HepG2 (cell line): ENCODE results near the gene IGSF8. TPM values are rescaled to one million over a fixed set of nuclear protein-coding genes. Genes with fewer than 3 reads are reported as not detected.

Experiments
- ARHGAP35 ChIP-seq: sonication (generic); formaldehyde crosslinking; IDR thresholded peaks from 2 replicates; pipeline ENCODE4 v1.9.0; 2022; ENCODE audit warnings: mild to moderate bottlenecking, inconsistent platforms, moderate library complexity, missing genetic modification reagents, borderline replicate concordance
- CCAR2 ChIP-seq: fragments of 200-400 bp; formaldehyde crosslinking; optimal IDR thresholded peaks from 2 replicates; pipeline ENCODE3; 2018; ENCODE audit warnings: low read depth, mild to moderate bottlenecking, low read length, moderate library complexity
- IKZF4 ChIP-seq: sonication (generic); formaldehyde crosslinking; IDR thresholded peaks from 2 replicates; pipeline ENCODE4 v1.5.1; 2020; ENCODE audit warnings: borderline replicate concordance, mild to moderate bottlenecking, low read depth, missing genetic modification reagents; ENCODE audit errors: not compliant biosample characterization
- ISL2 ChIP-seq: sonication (generic); formaldehyde crosslinking; IDR thresholded peaks from 2 replicates; pipeline ENCODE4 v1.5.0; 2020; ENCODE audit warnings: missing genetic modification reagents
- KLF13 ChIP-seq: sonication (generic); formaldehyde crosslinking; IDR thresholded peaks from 2 replicates; pipeline ENCODE4 v1.4.0; 2020; ENCODE audit warnings: mild to moderate bottlenecking, missing genetic modification reagents
- KMT2B ChIP-seq: IDR thresholded peaks from 2 replicates; pipeline ENCODE4 v1.6.1; 2016; ENCODE audit warnings: missing genetic modification reagents, missing compliant biosample characterization
- MAFG ChIP-seq: sonication (generic); formaldehyde crosslinking; IDR thresholded peaks from 2 replicates; pipeline ENCODE4 v1.5.1; 2020; ENCODE audit warnings: mild to moderate bottlenecking, missing genetic modification reagents
- NBN ChIP-seq: fragments of 450-650 bp; conservative IDR thresholded peaks from 2 replicates; pipeline ENCODE4 v1.6.1; 2017
- NRL ChIP-seq: sonication (generic); formaldehyde crosslinking; IDR thresholded peaks from 2 replicates; pipeline ENCODE4 v1.5.0; 2020; ENCODE audit warnings: missing genetic modification reagents, mild to moderate bottlenecking, moderate library complexity, borderline replicate concordance
- PHF5A ChIP-seq: IDR thresholded peaks from one replicate; pipeline ENCODE4 v1.6.1; 2018; ENCODE audit warnings: low read depth, missing genetic modification reagents; ENCODE audit not compliant: unreplicated experiment
- RBAK ChIP-seq: sonication (generic); formaldehyde crosslinking; IDR thresholded peaks from 2 replicates; pipeline ENCODE4 v1.5.1; 2020; ENCODE audit warnings: mild to moderate bottlenecking, missing genetic modification reagents
- ZC3H13 ChIP-seq: sonication (generic); formaldehyde crosslinking; IDR thresholded peaks from 2 replicates; pipeline ENCODE4 v1.8.1; 2023; ENCODE audit warnings: mild to moderate bottlenecking, missing genetic modification reagents, moderate library complexity
- ZNF484 ChIP-seq: sonication (generic); formaldehyde crosslinking; IDR thresholded peaks from 2 replicates; pipeline ENCODE4 v1.5.1; 2020; ENCODE audit warnings: mild to moderate bottlenecking, low read depth, missing genetic modification reagents, borderline replicate concordance
- ZNF569 ChIP-seq: sonication (generic); formaldehyde crosslinking; IDR thresholded peaks from 2 replicates; pipeline ENCODE4 v1.5.0; 2020; ENCODE audit warnings: mild to moderate bottlenecking, missing genetic modification reagents, moderate library complexity, borderline replicate concordance
- polyA plus RNA-seq, 8 experiments: library from polyadenylated mRNA; depleted of rRNA in 3 of 8; stranded (reverse) in 7 of 8; unstranded in 1 of 8; fragments of >200 nt; fragmentation: Illumina TruSeq in 4 of 8; extraction: Trizol in 4 of 8; gene quantifications; 2 replicates each; pipeline versions ENCODE4 v1.2.1 to v1.2.3, GENCODE V29; 2011 to 2016; ENCODE audit warnings: low read depth in 4 of 8, missing spikeins in 1 of 8, mixed read lengths in 1 of 8; ENCODE audit not compliant: insufficient read depth in 1 of 8
- total RNA-seq, 5 experiments: library from RNA; depleted of rRNA; stranded (reverse); fragments of >200 nt; fragmentation: Illumina TruSeq; extraction: Trizol; gene quantifications; 2 replicates each; pipeline ENCODE4 v1.2.3, GENCODE V29; 2016; ENCODE audit warnings: low read depth in 1 of 5
- TF ChIP-seq, protein P1 (sequence below): sonication (generic); formaldehyde crosslinking; IDR thresholded peaks from 2 replicates; pipeline ENCODE4 v1.4.0; 2020; ENCODE audit warnings: mild to moderate bottlenecking, missing genetic modification reagents
- TF ChIP-seq, protein P2 (sequence below): sonication (generic); formaldehyde crosslinking; IDR thresholded peaks from 2 replicates; pipeline ENCODE4 v1.4.0; 2020; ENCODE audit warnings: missing genetic modification reagents, borderline replicate concordance
- TF ChIP-seq, protein P3 (sequence below), 2 experiments: sonication (generic) in 1 of 2; formaldehyde crosslinking in 1 of 2; IDR thresholded peaks; 2 replicates each; pipeline versions ENCODE4 v1.5.1 to v1.6.1; 2011 to 2020; ENCODE audit warnings: borderline replicate concordance in 1 of 2, low read depth in 1 of 2, low read length in 1 of 2, mild to moderate bottlenecking in 1 of 2, missing genetic modification reagents in 1 of 2, moderate library complexity in 1 of 2

IGSF8 gene
- total and polyA plus RNA-seq, 2 of the 13 experiments (the other 11 are each of a cell fraction or from before 2014, with no cell fraction given) = 24.0 to 41.0 TPM

DNA sequence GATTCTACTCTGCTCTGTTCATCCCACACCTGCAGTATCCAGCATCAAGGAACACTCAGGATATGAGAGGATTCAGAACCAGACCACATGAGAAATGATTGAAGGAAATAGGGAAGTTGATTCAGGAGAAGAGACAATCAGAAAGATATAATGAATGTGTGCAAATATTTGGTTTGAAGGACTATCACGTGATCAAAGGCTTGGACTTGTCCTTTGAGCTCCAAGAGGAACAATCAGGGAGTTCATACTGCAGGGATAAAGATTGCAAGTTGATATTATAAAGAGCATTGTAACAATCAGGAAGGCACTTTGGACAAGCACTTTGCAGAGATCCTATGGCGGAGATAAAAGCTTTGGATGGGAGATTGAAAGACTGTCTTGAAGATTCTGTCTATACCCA is 52.8 kb downstream of the IGSF8 start (continued):
- TF ChIP-seq, protein P1, sequence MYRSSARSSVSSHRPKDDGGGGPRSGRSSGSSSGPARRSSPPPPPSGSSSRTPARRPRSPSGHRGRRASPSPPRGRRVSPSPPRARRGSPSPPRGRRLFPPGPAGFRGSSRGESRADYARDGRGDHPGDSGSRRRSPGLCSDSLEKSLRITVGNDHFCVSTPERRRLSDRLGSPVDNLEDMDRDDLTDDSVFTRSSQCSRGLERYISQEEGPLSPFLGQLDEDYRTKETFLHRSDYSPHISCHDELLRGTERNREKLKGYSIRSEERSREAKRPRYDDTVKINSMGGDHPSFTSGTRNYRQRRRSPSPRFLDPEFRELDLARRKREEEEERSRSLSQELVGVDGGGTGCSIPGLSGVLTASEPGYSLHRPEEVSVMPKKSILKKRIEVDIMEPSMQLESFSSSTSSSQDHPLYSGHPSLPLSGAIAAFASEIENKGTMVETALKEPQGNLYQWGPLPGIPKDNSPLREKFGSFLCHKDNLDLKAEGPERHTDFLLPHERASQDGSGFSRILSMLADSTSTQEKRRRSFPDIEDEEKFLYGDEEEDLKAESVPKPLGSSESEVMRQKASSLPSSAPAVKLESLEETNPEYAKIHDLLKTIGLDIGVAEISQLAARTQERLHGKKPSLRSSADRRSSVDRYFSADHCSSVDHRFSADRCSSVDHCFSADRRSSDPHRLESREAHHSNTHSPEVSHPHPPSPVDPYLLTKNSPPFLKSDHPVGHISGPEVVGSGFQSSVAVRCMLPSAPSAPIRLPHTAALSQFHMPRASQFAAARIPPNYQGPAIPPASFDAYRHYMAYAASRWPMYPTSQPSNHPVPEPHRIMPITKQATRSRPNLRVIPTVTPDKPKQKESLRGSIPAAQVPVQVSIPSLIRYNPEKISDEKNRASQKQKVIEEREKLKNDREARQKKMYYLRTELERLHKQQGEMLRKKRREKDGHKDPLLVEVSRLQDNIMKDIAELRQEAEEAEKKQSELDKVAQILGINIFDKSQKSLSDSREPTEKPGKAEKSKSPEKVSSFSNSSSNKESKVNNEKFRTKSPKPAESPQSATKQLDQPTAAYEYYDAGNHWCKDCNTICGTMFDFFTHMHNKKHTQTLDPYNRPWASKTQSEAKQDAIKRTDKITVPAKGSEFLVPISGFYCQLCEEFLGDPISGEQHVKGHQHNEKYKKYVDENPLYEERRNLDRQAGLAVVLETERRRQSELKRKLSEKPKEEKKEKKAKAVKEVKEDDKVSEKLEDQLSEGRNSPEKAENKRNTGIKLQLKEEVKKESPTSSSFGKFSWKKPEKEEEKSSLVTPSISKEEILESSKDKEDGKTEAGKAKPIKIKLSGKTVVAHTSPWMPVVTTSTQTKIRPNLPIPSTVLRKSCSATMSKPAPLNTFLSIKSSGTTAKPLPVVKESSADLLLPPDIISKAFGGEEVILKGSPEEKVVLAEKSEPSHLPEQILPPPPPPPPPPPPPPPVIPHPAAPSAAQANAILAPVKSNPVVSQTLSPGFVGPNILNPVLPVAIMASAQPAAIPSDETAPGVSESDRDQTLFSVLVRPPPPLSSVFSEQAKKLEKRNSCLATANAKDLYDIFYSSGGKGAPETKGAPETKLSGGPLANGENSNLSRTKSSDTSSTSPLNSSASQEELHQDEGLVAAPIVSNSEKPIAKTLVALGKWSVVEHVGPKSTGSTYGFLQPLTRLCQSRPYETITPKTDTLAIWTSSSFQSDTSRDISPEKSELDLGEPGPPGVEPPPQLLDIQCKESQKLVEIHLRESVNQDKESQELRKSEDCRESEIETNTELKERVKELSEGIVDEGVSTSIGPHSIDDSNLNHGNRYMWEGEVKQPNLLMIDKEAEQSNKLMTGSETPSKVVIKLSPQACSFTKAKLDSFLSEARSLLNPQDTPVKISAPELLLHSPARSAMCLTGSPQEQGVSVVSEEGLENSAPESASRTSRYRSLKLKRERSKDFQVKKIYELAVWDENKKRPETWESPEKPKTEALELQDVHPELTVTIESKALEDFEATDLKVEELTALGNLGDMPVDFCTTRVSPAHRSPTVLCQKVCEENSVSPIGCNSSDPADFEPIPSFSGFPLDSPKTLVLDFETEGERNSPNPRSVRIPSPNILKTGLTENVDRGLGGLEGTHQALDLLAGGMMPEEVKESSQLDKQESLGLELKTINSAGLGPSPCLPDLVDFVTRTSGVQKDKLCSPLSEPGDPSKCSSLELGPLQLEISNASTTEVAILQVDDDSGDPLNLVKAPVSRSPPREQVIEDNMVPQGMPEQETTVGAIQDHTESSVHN (CRISPR knock-in tag) = no peak
- TF ChIP-seq, protein P2, sequence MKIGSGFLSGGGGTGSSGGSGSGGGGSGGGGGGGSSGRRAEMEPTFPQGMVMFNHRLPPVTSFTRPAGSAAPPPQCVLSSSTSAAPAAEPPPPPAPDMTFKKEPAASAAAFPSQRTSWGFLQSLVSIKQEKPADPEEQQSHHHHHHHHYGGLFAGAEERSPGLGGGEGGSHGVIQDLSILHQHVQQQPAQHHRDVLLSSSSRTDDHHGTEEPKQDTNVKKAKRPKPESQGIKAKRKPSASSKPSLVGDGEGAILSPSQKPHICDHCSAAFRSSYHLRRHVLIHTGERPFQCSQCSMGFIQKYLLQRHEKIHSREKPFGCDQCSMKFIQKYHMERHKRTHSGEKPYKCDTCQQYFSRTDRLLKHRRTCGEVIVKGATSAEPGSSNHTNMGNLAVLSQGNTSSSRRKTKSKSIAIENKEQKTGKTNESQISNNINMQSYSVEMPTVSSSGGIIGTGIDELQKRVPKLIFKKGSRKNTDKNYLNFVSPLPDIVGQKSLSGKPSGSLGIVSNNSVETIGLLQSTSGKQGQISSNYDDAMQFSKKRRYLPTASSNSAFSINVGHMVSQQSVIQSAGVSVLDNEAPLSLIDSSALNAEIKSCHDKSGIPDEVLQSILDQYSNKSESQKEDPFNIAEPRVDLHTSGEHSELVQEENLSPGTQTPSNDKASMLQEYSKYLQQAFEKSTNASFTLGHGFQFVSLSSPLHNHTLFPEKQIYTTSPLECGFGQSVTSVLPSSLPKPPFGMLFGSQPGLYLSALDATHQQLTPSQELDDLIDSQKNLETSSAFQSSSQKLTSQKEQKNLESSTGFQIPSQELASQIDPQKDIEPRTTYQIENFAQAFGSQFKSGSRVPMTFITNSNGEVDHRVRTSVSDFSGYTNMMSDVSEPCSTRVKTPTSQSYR (CRISPR knock-in tag) = no peak
- no peak for TF ChIP-seq RBAK
- TF ChIP-seq ZNF484 = no peak
- TF ChIP-seq KLF13 = no peak
- no peak for TF ChIP-seq IKZF4 (CRISPR knock-in tag)
- TF ChIP-seq MAFG (CRISPR knock-in tag) = no peak
- TF ChIP-seq, protein P3, sequence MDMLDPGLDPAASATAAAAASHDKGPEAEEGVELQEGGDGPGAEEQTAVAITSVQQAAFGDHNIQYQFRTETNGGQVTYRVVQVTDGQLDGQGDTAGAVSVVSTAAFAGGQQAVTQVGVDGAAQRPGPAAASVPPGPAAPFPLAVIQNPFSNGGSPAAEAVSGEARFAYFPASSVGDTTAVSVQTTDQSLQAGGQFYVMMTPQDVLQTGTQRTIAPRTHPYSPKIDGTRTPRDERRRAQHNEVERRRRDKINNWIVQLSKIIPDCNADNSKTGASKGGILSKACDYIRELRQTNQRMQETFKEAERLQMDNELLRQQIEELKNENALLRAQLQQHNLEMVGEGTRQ (IDR thresholded peaks at IDR 0.05; ENCODE audit: low read depth, low read length) = peak; percentile 88
- TF ChIP-seq, protein P3 (CRISPR knock-in tag; IDR thresholded peaks at IDR 0.05; ENCODE audit: borderline replicate concordance) = no peak
- TF ChIP-seq NBN = no peak
- 0 out of 2 replicates have a peak, but pooled peaks have one; percentile 16 for TF ChIP-seq ISL2 (CRISPR knock-in tag)
- no peak for TF ChIP-seq NRL (CRISPR knock-in tag)
- no peak for TF ChIP-seq KMT2B
- TF ChIP-seq ARHGAP35 = no peak
- no peak for TF ChIP-seq ZNF569 (CRISPR knock-in tag)
- no peak for TF ChIP-seq PHF5A
- no peak for TF ChIP-seq CCAR2
- no peak for TF ChIP-seq ZC3H13 (CRISPR knock-in tag)
